Fibroblast of pulmonary artery (primary cell): ENCODE results near the gene CRYBA2.

Experiments used
- DNase-seq: peaks from one replicate; pipeline ENCODE4 v3.0.0-alpha.2; 2010; ENCODE audit warnings: low read depth
- H3K4me3 ChIP-seq: replicated peaks from 2 replicates; pipeline ENCODE4 v1.5.1; 2011; ENCODE audit warnings: low read depth, mild to moderate bottlenecking, control low read depth, low read length, moderate library complexity
- TF ChIP-seq, protein P1 (sequence below): IDR thresholded peaks from 2 replicates; pipeline ENCODE4 v1.5.1; 2011; ENCODE audit warnings: mild to moderate bottlenecking, control low read depth, low read length, inconsistent platforms; ENCODE audit errors: missing control alignments

Gene CRYBA2

DNA sequence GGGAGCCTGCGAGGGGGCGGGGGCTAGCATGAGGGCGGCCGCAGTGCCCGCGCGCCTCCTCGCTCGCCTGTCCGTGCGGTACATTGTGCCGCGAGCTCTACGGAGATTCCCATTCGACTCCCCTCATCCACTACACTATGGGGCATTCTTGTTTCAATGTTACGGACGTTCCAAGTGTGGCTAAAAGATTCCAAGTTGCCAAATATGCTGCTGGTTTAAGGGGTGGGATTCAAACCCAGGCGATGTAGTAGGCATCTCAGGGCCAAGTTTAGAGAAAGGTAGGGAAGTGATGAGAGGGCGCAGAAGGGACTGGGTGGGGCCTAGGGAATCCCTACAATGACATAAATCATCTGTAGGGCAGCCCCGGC is 10.0 kb upstream of the CRYBA2 start:
- TF ChIP-seq, protein P1, sequence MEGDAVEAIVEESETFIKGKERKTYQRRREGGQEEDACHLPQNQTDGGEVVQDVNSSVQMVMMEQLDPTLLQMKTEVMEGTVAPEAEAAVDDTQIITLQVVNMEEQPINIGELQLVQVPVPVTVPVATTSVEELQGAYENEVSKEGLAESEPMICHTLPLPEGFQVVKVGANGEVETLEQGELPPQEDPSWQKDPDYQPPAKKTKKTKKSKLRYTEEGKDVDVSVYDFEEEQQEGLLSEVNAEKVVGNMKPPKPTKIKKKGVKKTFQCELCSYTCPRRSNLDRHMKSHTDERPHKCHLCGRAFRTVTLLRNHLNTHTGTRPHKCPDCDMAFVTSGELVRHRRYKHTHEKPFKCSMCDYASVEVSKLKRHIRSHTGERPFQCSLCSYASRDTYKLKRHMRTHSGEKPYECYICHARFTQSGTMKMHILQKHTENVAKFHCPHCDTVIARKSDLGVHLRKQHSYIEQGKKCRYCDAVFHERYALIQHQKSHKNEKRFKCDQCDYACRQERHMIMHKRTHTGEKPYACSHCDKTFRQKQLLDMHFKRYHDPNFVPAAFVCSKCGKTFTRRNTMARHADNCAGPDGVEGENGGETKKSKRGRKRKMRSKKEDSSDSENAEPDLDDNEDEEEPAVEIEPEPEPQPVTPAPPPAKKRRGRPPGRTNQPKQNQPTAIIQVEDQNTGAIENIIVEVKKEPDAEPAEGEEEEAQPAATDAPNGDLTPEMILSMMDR, result no peak
- no peak for DNase-seq
- no peak overlapping the region for H3K4me3 ChIP-seq

DNA sequence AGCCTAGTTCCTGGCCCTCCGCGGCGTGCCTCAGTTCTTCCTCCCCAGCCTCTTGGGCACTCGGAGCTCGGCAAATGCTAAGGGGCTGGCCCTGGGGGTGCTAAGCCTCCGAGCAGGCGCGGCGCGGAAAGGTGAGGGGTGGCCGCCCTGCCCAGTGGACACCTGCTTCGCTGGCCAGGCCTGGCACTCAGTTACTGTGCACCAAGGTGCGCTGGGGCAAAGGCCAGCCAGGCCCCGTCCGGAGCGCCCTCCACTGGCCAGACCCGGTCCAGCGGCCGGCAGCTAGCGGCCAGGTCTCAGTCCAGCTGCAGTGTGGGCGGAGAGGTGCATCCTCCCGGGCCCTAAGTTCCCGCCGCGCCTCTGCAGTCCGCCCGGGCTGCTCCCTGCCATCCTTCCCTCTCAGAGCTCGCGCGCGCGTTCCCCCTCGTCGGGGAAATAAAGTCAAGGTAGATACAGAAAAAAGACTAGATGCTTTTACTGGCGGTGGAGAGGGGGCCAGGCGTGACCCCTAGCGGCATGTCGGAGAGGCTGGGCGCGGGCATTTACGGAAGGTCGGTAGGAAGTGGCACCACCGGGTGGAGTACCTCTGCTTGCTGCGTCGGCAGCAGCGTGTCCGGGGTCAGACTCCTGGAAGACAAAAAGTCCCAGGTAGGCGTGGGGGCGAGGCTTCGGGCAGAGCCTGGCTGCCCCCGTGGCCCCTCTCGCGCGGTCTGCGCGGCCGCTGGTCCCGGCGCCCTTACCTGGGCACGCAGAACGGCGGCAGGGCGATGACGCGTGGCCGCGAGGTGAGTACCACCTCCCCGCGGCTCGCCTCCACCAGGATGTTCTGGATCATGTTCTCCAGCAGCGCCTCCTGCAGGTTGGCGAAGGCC is 9.4 kb upstream of the CRYBA2 start:
- H3K4me3 ChIP-seq, result no peak overlapping the region
- TF ChIP-seq, protein P1, result peak; percentile 28
- DNase-seq, result peak; percentile 27

DNA sequence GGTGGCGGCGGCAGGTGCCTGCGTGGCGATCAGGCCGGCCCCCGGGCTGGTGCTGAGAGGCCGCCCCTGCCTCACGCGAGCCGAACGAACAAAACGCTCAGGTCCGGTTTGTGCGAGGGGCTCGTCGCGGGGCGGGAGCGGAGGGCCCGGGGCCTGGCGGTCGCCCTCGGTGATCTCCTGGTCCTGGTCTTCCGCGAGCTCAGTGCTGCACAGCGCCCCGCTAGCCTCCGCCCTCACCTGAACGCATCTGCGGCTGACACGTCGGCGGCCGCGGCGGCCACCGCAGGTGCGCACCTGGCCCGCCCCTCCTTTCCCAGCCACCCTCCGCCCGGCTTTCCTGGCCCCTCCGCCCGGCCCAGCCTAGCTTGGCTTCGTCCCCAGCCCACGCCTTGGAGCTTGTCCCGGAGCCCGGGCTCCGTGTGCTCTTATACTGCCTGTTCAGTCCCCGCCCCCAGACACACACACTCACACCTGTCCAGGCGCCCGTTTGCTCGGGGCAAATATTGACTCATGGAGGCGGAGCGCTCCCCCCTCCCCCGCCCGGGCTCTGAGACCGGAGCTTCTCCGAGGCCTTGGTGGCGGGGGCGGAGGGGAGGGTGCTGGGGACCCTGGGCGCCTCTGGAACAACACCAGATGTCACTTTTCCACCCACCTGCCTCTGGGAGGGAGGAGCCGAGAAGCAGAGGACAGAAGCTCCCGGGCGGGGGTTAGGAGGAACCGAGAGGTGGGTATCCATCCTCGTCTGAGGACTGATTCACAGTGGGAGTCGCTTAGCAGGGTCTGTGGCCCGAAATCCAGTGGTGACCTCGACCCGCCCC is 8.6 kb upstream of the CRYBA2 start:
- TF ChIP-seq, protein P1, result no peak
- H3K4me3 ChIP-seq, result no peak overlapping the region
- DNase-seq, result no peak

DNA sequence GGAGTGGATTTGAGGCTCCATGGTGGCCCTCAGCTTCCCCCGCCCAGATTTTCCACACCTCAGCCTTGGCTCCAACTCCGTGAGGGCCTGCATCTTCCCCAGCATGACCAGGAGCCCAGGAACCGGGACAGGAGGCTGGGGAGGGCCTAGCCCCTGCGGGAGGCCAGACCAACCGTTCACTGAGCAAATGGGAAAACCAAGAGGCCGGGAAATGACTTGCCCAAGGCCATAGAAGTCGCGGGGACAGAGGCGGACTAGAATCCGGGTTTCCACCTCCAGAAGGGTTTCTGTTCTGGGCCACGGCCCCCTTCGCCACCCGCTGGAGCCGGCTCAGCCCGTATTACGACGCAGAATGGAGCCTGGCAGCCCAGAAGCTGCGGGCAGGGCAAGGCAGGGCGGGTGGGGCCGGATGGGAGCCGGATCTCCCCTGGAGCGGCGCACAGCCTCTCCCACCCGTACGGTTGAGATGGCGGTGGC is 7.9 kb upstream of the CRYBA2 start:
- no peak for DNase-seq
- TF ChIP-seq, protein P1, result no peak
- no peak overlapping the region for H3K4me3 ChIP-seq

DNA sequence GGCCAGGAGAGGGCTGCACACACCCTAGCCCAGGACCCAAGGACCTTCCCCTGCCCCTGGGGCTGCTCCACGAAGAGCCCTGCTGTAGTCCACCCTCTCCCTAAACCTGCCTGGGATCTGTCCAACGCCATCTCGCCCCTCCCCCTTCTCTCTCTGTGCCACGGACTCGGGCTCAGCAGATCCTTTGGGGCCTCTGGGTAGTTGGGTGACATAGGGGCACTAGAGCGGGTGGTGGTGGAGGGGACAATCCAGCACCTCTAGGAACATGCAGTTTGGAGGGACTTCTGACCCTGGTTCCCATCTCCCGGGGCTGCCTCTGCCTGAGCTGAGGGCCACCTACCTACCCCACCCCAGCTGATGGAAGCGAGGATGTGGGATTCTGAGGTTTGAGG is 7.3 kb upstream of the CRYBA2 start:
- TF ChIP-seq, protein P1, result no peak
- no peak overlapping the region for H3K4me3 ChIP-seq
- DNase-seq, result no peak

DNA sequence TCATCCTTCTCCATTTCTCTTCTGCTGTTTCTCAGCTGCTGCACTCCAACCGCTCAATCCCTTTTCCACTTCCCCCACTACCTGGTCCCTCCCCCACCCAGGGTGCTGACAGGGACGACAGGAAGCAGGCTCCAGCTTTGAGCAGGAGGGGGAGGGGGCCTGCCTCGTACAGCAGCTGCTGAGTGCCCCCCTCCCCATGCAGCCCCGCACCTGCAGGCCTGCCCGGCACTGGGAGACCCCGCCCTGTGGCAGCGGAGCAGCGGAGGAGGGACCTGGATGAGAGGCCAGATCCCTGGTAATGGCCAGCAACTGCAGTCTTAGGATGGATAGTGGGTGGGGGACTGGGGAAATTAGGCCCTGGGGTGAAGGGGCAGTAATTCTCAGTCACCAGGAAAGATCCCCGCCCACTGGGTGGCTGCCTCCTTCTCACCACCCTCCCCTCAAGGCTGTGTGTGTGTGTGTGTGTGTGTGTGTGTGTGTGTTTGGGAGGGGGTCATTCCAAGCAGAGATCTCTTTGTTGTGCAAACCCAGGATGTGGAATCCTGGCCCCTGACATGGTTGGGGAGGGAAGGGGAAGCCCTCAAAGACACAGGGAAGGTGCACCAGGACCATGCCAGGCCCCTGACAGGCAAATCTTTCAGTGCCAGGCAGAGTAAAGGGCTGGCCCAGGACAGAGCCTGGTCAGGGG is 6.8 kb upstream of the CRYBA2 start:
- TF ChIP-seq, protein P1, result no peak

More for the DNA sequence above, 6.8 kb upstream of the CRYBA2 start:
- no peak for DNase-seq
- no peak overlapping the region for H3K4me3 ChIP-seq
